MM.1S (cell line): ENCODE results near the gene TTC6.

Experiments used
- DNase-seq: peaks from one replicate; pipeline ENCODE4 v3.0.0-alpha.2; 2015
- H2AFZ ChIP-seq: fragments of 300-600 bp; sonication (generic); 2 replicates; pipeline ENCODE4 v1.6.0; 2016; ENCODE audit warnings: antibody characterized with exemption, low read length
- H3F3A ChIP-seq: fragments of 300-600 bp; sonication (generic); 2 replicates; pipeline ENCODE4 v1.6.1; 2016; ENCODE audit warnings: mild to moderate bottlenecking, antibody characterized with exemption, low read length, moderate library complexity, mixed read lengths; ENCODE audit not compliant: insufficient read depth
- H3K27ac ChIP-seq: fragments of 300-600 bp; sonication (generic); 2 replicates; pipeline ENCODE4 v1.5.1; 2016; ENCODE audit warnings: mild to moderate bottlenecking, low read length
- H3K27me3 ChIP-seq: fragments of 300-600 bp; sonication (generic); replicated peaks from 2 replicates; pipeline ENCODE4 v1.6.0; 2016; ENCODE audit warnings: low read length; ENCODE audit not compliant: insufficient read depth
- H3K36me3 ChIP-seq: fragments of 300-600 bp; sonication (generic); replicated peaks from 2 replicates; pipeline ENCODE4 v1.6.1; 2016; ENCODE audit warnings: mild to moderate bottlenecking, low read length, mixed read lengths; ENCODE audit not compliant: insufficient read depth
- H3K4me1 ChIP-seq: fragments of 300-600 bp; sonication (generic); 2 replicates; pipeline ENCODE4 v1.6.1; 2016; ENCODE audit warnings: low read length, mixed read lengths
- H3K4me2 ChIP-seq: fragments of 300-600 bp; sonication (generic); 2 replicates; pipeline ENCODE4 v1.6.0; 2016; ENCODE audit warnings: low read depth, low read length
- H3K4me3 ChIP-seq: fragments of 300-600 bp; sonication (generic); 2 replicates; pipeline ENCODE4 v1.5.1; 2016; ENCODE audit warnings: low read length, mixed read lengths
- H3K79me2 ChIP-seq: fragments of 300-600 bp; sonication (generic); 2 replicates; pipeline ENCODE4 v1.6.1; 2016; ENCODE audit warnings: mixed run types, low read length, mixed read lengths
- H3K9ac ChIP-seq: fragments of 300-600 bp; sonication (generic); 2 replicates; pipeline ENCODE4 v1.6.1; 2016; ENCODE audit warnings: low read length, mixed read lengths
- H3K9me2 ChIP-seq: fragments of 300-600 bp; sonication (generic); replicated peaks from 2 replicates; pipeline ENCODE4 v1.6.1; 2016; ENCODE audit warnings: mild to moderate bottlenecking, low read length, mixed read lengths; ENCODE audit not compliant: insufficient read depth
- H3K9me3 ChIP-seq: fragments of 300-600 bp; sonication (generic); replicated peaks from 2 replicates; pipeline ENCODE4 v1.6.1; 2016; ENCODE audit warnings: mild to moderate bottlenecking, low read length, mixed read lengths; ENCODE audit not compliant: insufficient read depth
- H4K20me1 ChIP-seq: fragments of 300-600 bp; sonication (generic); 2 replicates; pipeline ENCODE4 v1.6.1; 2016; ENCODE audit warnings: mild to moderate bottlenecking, low read length, moderate library complexity, mixed read lengths; ENCODE audit not compliant: insufficient read depth
- EZH2 ChIP-seq: fragments of 300-600 bp; sonication (generic); optimal IDR thresholded peaks from 2 replicates; pipeline ENCODE3; 2017; ENCODE audit warnings: low read depth, mild to moderate bottlenecking, antibody characterized with exemption, low read length, mixed read lengths
- EZH2phosphoT487 ChIP-seq: fragments of 300-600 bp; sonication (generic); IDR thresholded peaks from 2 replicates; pipeline ENCODE4 v1.6.1; 2018; ENCODE audit warnings: antibody characterized with exemption, low read length
- TF ChIP-seq, protein P1 (sequence below): fragments of 300-600 bp; sonication (generic); IDR thresholded peaks from 2 replicates; pipeline ENCODE4 v1.5.1; 2016; ENCODE audit warnings: antibody characterized with exemption, low read length, mixed read lengths

Gene TTC6

DNA sequence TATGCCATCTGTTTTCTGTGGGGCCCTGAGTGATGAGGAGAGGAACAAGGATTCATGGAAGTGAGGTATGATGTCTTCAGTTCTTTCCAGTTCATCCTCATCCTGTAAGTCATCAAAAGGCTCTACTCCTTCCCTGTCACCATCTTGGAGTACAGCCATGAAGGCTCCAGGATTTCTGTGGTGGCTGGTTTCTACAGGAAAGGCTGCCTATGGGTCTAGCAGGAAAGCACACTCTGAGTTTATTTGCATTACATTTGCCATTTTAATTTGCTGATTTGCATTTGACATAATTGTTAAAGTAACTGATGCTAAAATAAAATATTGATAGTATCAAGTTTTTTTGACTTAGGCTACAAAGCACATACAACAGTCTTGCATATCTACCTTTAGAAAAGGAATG lies 11.2 kb downstream of the TTC6 start:
- Histone ChIP-seq H3F3A (no peaks in the 10 kb centered on the region), H3K4me2 (no peak overlapping the region), H3K9me3 (no peaks in the 10 kb centered on the region), H3K27ac (no peak overlapping the region), H3K36me3 (no peaks in the 10 kb centered on the region), H3K9ac (no peak overlapping the region), H4K20me1 (no peaks in the 10 kb centered on the region), H2AFZ (no peak overlapping the region), H3K9me2 (no peaks in the 10 kb centered on the region), H3K27me3 (no peaks in the 10 kb centered on the region), H3K79me2 (no peaks in the 10 kb centered on the region), H3K4me3 (no peak overlapping the region), H3K4me1 (no peaks in the 10 kb centered on the region)
- DNase-seq = no peak
- TF ChIP-seq, protein P1, sequence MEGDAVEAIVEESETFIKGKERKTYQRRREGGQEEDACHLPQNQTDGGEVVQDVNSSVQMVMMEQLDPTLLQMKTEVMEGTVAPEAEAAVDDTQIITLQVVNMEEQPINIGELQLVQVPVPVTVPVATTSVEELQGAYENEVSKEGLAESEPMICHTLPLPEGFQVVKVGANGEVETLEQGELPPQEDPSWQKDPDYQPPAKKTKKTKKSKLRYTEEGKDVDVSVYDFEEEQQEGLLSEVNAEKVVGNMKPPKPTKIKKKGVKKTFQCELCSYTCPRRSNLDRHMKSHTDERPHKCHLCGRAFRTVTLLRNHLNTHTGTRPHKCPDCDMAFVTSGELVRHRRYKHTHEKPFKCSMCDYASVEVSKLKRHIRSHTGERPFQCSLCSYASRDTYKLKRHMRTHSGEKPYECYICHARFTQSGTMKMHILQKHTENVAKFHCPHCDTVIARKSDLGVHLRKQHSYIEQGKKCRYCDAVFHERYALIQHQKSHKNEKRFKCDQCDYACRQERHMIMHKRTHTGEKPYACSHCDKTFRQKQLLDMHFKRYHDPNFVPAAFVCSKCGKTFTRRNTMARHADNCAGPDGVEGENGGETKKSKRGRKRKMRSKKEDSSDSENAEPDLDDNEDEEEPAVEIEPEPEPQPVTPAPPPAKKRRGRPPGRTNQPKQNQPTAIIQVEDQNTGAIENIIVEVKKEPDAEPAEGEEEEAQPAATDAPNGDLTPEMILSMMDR = no peak
- no peak for TF ChIP-seq EZH2phosphoT487
- TF ChIP-seq EZH2 = no peak

DNA sequence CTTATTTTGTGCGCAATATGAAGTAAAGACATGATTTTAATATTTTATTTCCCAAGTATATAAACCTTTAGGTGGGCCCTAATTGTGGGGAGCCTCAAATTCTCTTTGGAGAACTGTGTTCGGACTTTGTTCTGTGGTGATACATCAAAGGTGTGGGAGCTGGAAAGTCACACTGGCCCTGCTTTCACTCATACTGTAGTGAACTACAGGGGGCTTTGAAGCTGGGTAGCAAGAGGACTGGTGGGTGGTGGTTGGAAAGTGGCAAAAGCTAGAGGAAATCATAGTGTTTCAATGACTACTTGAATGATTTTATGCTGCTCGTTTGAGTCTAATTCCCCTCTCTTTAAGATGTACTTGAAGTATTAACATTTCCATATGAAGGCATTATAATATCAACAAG lies 13.2 kb downstream of the TTC6 start:
- Histone ChIP-seq H3K4me2 (no peak overlapping the region), H3K79me2 (no peaks in the 10 kb centered on the region), H3K36me3 (no peaks in the 10 kb centered on the region), H3F3A (no peaks in the 10 kb centered on the region), H3K27me3 (no peaks in the 10 kb centered on the region), H3K4me3 (no peak overlapping the region), H3K27ac (no peak overlapping the region), H3K9ac (no peak overlapping the region), H4K20me1 (no peaks in the 10 kb centered on the region), H3K4me1 (no peaks in the 10 kb centered on the region), H3K9me2 (no peaks in the 10 kb centered on the region), H3K9me3 (no peaks in the 10 kb centered on the region), H2AFZ (no peak overlapping the region)
- no peak for DNase-seq
- TF ChIP-seq, protein P1 = no peak
- TF ChIP-seq EZH2phosphoT487 (no peak), EZH2 (no peak)

DNA sequence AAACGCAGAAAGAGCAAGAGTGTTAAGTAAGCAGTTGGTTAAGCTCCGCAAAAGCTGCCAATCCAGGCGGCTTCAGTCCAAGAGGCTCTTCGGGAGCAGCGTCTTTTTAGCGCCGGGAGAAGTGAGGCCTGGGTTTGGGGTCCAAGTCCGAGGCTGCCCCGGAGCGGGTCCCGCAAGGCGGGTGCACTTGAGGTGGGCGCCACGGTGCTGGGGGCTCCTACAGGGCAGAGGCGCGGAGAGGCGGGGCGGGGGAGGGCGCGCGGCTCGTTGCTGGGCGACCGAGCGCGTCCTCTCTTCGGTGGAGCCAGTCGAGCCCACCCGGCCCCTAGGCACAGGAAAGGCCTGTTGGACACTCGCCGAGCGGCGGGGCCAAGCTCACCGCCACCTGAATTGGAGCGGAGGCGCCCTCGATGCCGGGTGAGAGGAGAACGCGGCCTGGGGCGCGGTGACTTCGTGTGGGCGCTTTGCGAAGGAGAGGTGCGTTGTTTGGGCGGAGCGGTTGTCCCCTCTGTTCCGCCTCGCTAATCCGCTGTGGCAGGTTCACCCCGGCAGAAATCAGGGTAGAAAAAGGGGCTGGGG lies 15.6 kb downstream of the TTC6 start:
- H3K4me1 ChIP-seq = no peaks in the 10 kb centered on the region
- no peaks in the 10 kb centered on the region for H3K27me3 ChIP-seq
- no peak overlapping the region for H2AFZ ChIP-seq
- H3K27ac ChIP-seq = no peak overlapping the region
- no peak overlapping the region for H3K4me2 ChIP-seq
- H3K9ac ChIP-seq = no peak overlapping the region
- DNase-seq = no peak
- H3F3A ChIP-seq = no peaks in the 10 kb centered on the region
- no peaks in the 10 kb centered on the region for H4K20me1 ChIP-seq
- H3K9me2 ChIP-seq = no peaks in the 10 kb centered on the region
- TF ChIP-seq EZH2 = no peak
- TF ChIP-seq EZH2phosphoT487 = no peak
- TF ChIP-seq, protein P1 = no peak
- no peaks in the 10 kb centered on the region for H3K36me3 ChIP-seq
- H3K79me2 ChIP-seq = no peaks in the 10 kb centered on the region
- H3K9me3 ChIP-seq = no peaks in the 10 kb centered on the region
- no peak overlapping the region for H3K4me3 ChIP-seq
